Gastrocnemius medialis (tissue), 4 donors: ENCODE results near the gene CD22. TPM values are rescaled to one million over a fixed set of nuclear protein-coding genes. Genes with fewer than 3 reads are reported as not detected.

Source experiments
- ATAC-seq, 2 donors: fragments of 150-250 bp; one replicate each; pipeline ENCODE4 v1.9.1; 2016
- DNase-seq, 2 donors: peaks; one replicate each; pipeline ENCODE4 v3.0.0-alpha.2; 2019
- H3K27ac ChIP-seq, 4 donors: fragments of 200-600 bp; sonication (generic); 1 replicate in 1 of 4; 2 replicates in 3 of 4; pipeline ENCODE4 v1.5.1; 2016 to 2018; ENCODE audit warnings: mild to moderate bottlenecking in 2 of 4, moderate library complexity in 1 of 4
- H3K27me3 ChIP-seq, 3 donors: fragments of 200-600 bp; sonication (generic) in 2 of 3; 1 replicate in 1 of 3; 2 replicates in 2 of 3; pipeline versions ENCODE4 v1.5.1 to v1.6.0; 2016 to 2019; ENCODE audit warnings: mild to moderate bottlenecking in 1 of 3, moderate library complexity in 1 of 3
- H3K36me3 ChIP-seq, 2 donors: fragments of 200-600 bp; sonication (generic) in 1 of 2; one replicate each; pipeline ENCODE4 v1.5.1; 2017 to 2018
- H3K4me1 ChIP-seq, 2 donors: fragments of 200-600 bp; sonication (generic) in 1 of 2; one replicate each; pipeline ENCODE4 v1.5.1; 2016 to 2017; ENCODE audit warnings: mild to moderate bottlenecking in 2 of 2
- H3K4me3 ChIP-seq, 4 donors: fragments of 200-600 bp; sonication (generic) in 3 of 4; 1 replicate in 1 of 4; 2 replicates in 3 of 4; pipeline ENCODE4 v1.5.1; 2016 to 2019; ENCODE audit warnings: mild to moderate bottlenecking in 2 of 4
- H3K9me3 ChIP-seq, 3 donors: fragments of 200-600 bp; sonication (generic) in 2 of 3; 1 replicate in 1 of 3; 2 replicates in 2 of 3; pipeline ENCODE4 v1.5.1; 2016 to 2019
- CTCF ChIP-seq, 5 experiments: fragments of 450-650 bp in 3 of 5; fragments of 200-600 bp in 2 of 5; sonication (generic) in 2 of 5; IDR thresholded peaks in 4 of 5; conservative IDR thresholded peaks in 1 of 5; 1 replicate in 4 of 5; 2 replicates in 1 of 5; pipeline ENCODE4 v1.5.1; 2016 to 2019; ENCODE audit warnings: antibody characterized with exemption in 5 of 5, mild to moderate bottlenecking in 3 of 5, moderate library complexity in 3 of 5
- POLR2A ChIP-seq, 2 donors: fragments of 450-650 bp; IDR thresholded peaks; one replicate each; pipeline ENCODE4 v1.6.1; 2017; ENCODE audit warnings: antibody characterized with exemption in 2 of 2, mild to moderate bottlenecking in 2 of 2, moderate library complexity in 2 of 2
- in situ Hi-C, 4 donors: fragments of 200-750 bp; cut with MboI; loops; one replicate each; pipeline versions ENCODE4 v1.15.0 to v1.8.0; 2017; ENCODE audit warnings: low sequenced_read_pairs in 4 of 4
- intact Hi-C: fragments of 100-400 bp; cut with DNase I; formaldehyde crosslinking; loops from one replicate; pipeline ENCODE4 v1.15.1; 2023; ENCODE audit warnings: low total_unique reads
- total RNA-seq, 4 donors: library from RNA; depleted of rRNA; stranded (reverse); fragments of >200 nt; gene quantifications; one replicate each; pipeline versions ENCODE4 v1.1.0 to v1.2.3, GENCODE V29; 2016

CD22 gene
- total RNA-seq: under 1 TPM in 1 of 4 donors, not detected in 3; 0.59 TPM

GRCh38 chr19:35328851-35329285 is at the start of gene CD22:
TSS of gene CD22 (plus strand) at chr19:35329187. CDS start at chr19:35332041, 2,854 bp downstream.
- peaks cover 8 to 11% (median 8%) of the 10 kb centered on the region in 3 donors for H3K27me3 ChIP-seq
- no peak within 1 kb of the TSS for H3K27ac ChIP-seq
- no peak for ATAC-seq
- in situ Hi-C loops (no loop called here), intact Hi-C loops (no loop called here)
- no peaks in the 10 kb centered on the region for H3K36me3 ChIP-seq
- no peaks in the 10 kb centered on the region for H3K4me1 ChIP-seq
- no peak within 1 kb of the TSS for H3K4me3 ChIP-seq
- DNase-seq: no peak
- no peaks in the 10 kb centered on the region for H3K9me3 ChIP-seq
- TF ChIP-seq POLR2A (IDR thresholded peaks at IDR 0.05) (no peak), CTCF (IDR thresholded peaks at IDR 0.05 in 4 of 5, conservative IDR thresholded peaks at IDR 0.05 in 1 of 5) (no peak)

- no peaks in the 10 kb centered on the region for H3K27me3 ChIP-seq
- H3K4me1 ChIP-seq: no peaks in the 10 kb centered on the region
- H3K4me3 ChIP-seq: no peak overlapping the region
- ATAC-seq: no peak
- H3K27ac ChIP-seq: no peak overlapping the region
- no peak for DNase-seq
- in situ Hi-C loops: loop anchor here in 1 of 4 donors (10.0 kb wide), 1 partner anchor 135 kb away; the partner anchor contains the start of gene FXYD7
- H3K9me3 ChIP-seq: no peaks in the 10 kb centered on the region
- peaks cover 0 to 53% of the 10 kb centered on the region in 2 donors for H3K36me3 ChIP-seq
- intact Hi-C loops: no loop called here
- TF ChIP-seq CTCF (IDR thresholded peaks at IDR 0.05 in 4 of 5, conservative IDR thresholded peaks at IDR 0.05 in 1 of 5) (no peak), POLR2A (IDR thresholded peaks at IDR 0.05) (no peak)
These were observed 49.6 kb upstream of the CD22 start for GRCh38 chr19:35279374-35279773.

- in situ Hi-C loops (loop anchor here in 1 of 4 donors (10.0 kb wide), 1 partner anchor 135 kb away; the partner anchor contains the start of gene FXYD7), intact Hi-C loops (no loop called here)
- peaks cover 0 to 50% of the 10 kb centered on the region in 2 donors for H3K36me3 ChIP-seq
- no peaks in the 10 kb centered on the region for H3K9me3 ChIP-seq
- ATAC-seq (no peak), DNase-seq (no peak)
- H3K4me3 ChIP-seq: no peak overlapping the region
- no peaks in the 10 kb centered on the region for H3K4me1 ChIP-seq
- H3K27me3 ChIP-seq: no peaks in the 10 kb centered on the region
- H3K27ac ChIP-seq: no peak overlapping the region
- TF ChIP-seq POLR2A (IDR thresholded peaks at IDR 0.05) (no peak), CTCF (IDR thresholded peaks at IDR 0.05 in 4 of 5, conservative IDR thresholded peaks at IDR 0.05 in 1 of 5) (no peak)
These were observed 48.8 kb upstream of the CD22 start for GRCh38 chr19:35279985-35280821.

- ATAC-seq (no peak), DNase-seq (no peak)
- no peak overlapping the region for H3K27ac ChIP-seq
- H3K4me1 ChIP-seq: no peaks in the 10 kb centered on the region
- no peak overlapping the region for H3K4me3 ChIP-seq
- H3K9me3 ChIP-seq: no peaks in the 10 kb centered on the region
- intact Hi-C loops: no loop called here
- TF ChIP-seq CTCF (IDR thresholded peaks at IDR 0.05 in 4 of 5, conservative IDR thresholded peaks at IDR 0.05 in 1 of 5) (no peak), POLR2A (IDR thresholded peaks at IDR 0.05) (no peak)
- H3K27me3 ChIP-seq: no peaks in the 10 kb centered on the region
- peaks cover 0 to 39% of the 10 kb centered on the region in 2 donors for H3K36me3 ChIP-seq
- in situ Hi-C loops: no loop called here
These were observed 47.7 kb upstream of the CD22 start for GRCh38 chr19:35281303-35281702.
